ENCODE results near the gene EFNA1.
A peak's percentile ranks its signal among the peaks of the same experiment; 100 is the strongest.
"Not testable (repeated sequence)": the region's sequence is repeated elsewhere in the genome, so short reads cannot be mapped to it uniquely, and the experiment has no call there.

EFNA1 gene

DNA sequence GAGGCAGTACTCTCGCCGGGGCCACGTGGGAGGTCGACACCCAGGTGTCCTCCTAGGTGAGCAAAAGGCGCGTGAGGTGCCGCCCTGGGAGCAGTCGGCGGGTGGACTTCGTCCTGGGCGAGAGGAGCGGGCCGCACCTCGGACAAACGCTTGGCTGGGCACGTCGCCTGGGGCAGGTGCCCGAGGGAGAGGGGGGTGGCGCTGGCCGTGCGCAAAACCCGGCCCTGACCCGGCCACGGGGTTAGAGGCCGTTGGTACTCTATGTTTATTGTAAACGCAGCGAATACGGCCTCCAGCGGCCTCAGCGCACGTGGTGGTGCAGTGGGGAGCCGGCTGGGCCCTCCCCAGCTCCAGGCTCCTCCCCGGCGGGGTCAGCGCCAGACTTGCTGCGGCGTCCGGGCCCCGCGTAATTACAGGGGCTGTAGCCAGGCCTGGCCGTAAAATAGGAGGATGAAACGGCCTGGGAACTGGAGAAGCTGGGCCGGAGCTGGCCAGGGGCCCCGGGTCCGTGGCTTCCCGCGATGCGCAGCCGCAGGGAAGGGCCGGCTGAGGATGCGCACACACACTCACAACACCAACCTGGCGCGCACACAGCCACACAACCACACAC, 1.6 kb upstream of the EFNA1 start:
- DNase-seq = no peak

DNA sequence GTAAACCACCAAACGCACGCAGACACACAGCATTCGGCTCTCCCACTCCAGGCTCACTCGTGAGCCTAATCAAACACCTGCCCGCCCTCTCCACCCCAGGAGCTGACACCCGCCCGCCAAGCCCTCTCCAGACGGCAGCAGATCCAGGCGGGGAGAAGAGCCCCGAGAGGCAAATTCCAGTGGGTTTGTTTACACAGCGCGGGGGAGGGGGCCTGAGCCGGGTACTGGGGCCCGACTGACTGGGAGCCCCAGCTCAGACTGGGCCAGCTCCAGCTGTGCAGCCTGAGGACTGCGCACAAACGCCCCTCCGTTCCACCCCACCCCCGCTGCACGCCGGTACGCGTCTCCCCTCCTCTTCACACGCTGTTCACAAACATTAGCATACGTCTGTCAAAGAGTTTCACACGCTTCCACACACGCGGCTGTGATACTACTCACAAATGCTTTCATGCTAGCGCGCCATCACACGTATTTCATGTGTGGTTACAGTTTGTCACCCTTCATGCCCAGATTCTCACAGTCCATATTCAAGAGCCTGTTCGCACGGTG, 1.0 kb upstream of the EFNA1 start:
- peak; percentile 81 for DNase-seq

DNA sequence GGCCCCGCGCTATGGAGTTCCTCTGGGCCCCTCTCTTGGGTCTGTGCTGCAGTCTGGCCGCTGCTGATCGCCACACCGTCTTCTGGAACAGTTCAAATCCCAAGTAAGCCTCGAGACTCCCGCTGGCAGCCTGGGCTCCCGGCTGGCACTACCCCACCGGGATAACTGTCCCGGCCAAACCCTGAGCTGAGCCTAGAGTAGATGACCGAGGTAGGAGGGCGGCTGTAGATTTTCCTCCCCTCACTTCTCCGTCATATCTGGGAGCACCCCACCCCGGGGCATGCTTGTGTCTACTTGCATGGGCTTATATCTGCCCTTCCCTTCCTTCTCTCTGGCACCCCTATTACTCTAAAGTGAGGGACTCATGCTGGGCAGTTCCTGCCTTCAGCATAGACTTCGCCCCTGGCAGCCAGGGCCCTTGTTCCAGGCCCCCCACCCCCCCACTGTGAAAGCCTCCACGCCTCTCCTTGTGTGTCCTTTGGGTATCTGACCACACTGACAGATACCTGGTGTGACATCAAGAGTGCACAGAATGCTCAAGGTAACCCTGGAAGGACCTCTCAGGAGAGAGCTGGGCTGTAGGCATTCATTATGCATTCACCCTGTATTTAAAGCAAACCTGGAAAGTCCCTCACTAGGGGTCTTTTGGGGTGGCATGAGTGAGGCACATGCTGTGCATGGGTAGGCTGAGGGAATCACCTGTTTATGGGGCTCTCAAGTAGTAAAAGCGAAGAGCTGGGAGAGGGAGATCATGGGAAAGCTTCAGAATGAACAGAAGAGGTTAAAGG, 485 bp downstream of the EFNA1 start:
- DNase-seq = no peak

DNA sequence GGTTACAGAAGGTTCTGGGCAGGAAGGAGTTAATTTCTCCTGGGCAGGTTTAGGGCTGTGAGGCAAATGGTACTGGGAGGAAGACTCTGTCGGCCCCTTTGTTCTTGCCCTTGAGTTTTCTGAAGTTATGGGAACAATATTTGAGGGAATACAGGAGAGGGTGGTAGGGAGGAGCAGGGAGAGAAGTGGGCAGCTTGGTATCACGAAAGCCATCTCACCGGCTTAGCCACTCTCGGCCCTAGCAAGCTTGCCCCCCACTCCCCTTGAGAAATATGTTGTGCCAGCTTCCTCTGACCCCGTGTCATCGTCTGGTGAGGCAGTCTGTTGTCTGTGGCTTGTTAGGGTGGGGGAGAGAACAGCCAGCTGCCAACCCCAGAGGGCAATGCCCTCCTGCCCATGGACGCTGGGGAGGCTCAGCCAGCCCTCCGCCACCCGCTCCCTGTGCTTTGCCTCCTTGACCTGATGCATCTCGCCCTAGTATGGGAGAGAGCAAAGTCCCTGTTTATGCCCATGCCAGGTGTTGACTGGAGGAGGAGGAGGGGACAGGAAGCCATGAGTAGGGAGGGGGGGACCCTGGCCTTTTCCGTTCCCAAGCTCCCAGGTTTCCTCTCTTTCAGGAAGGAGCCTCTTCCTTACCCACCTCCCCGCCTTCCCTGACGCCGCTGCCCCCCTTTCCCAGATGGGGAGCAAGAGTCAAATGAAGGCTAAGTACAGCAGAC, 1.2 kb downstream of the EFNA1 start:
- no peak for DNase-seq

DNA sequence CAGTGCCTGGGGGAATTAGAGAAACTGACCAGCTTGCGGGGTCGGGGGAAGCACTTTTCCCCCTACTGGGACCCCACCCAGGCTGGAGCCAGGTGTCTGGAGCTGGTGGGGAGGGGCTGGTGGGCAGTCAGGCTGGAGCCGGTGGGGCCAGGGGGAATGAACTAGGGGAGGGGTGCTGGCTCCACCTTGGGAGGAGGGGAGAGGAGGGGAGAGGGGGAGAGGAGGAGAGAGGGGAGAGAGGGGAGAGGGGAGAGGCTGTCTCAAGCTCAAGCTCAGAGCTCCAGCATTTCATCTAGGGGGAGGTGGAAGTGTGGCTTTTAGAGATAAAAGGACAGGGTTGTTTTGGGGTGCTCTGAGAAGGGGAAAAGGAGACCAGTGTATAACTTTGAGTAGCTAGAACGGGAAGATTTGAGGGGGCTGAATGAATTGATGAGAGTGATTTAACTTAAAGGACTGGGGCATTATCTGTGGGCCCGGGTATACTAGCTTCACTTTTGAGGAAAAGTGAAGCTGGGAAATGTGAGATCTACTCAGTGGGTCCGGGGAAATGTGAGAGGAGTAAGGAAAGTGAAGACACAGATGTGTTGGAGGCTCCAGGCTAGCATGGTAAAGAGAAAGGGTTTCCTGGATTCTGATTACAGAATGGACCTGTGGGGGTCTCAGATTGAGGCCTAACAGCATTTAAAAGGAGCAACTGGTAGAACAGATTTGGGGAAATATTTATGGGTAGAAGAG, 2.8 kb downstream of the EFNA1 start:
- DNase-seq = no peak

DNA sequence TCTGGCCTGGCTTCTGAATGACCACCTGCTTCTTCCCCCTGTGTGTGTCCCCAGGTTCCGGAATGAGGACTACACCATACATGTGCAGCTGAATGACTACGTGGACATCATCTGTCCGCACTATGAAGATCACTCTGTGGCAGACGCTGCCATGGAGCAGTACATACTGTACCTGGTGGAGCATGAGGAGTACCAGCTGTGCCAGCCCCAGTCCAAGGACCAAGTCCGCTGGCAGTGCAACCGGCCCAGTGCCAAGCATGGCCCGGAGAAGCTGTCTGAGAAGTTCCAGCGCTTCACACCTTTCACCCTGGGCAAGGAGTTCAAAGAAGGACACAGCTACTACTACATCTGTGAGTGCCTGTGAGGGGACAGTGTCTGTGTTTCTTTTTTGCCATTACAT, 3.6 kb downstream of the EFNA1 start:
- no peak for DNase-seq

DNA sequence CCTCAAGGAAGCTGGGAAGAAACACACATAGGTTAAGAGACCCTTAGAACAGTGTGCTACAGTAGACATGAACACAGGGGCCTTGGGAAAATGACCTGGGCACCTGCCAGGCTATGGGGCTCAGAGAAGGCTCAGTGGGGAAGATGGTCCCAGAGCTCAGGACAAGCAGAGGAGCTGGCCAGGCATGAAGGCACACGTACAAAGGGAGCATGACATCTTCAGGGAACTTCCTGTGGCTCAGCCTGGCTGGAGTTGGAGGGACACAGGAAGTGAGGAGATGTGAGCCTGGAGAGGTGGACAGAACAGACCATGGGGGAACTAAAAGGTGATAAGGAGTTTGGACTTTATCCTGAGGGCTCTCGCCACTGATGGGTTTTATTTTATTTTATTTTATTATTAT, 4.2 kb downstream of the EFNA1 start:
- no peak for DNase-seq

DNA sequence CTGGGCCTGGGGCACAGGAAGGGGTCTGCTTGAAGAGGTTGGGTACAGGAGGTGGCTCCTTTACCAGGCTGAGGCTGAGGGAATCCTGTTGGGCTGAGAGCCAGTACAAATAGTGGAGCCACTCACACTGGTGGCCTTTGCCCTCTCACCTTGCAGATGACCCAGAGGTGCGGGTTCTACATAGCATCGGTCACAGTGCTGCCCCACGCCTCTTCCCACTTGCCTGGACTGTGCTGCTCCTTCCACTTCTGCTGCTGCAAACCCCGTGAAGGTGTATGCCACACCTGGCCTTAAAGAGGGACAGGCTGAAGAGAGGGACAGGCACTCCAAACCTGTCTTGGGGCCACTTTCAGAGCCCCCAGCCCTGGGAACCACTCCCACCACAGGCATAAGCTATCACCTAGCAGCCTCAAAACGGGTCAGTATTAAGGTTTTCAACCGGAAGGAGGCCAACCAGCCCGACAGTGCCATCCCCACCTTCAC, 6.2 kb downstream of the EFNA1 start:
- no peak for DNase-seq

DNA sequence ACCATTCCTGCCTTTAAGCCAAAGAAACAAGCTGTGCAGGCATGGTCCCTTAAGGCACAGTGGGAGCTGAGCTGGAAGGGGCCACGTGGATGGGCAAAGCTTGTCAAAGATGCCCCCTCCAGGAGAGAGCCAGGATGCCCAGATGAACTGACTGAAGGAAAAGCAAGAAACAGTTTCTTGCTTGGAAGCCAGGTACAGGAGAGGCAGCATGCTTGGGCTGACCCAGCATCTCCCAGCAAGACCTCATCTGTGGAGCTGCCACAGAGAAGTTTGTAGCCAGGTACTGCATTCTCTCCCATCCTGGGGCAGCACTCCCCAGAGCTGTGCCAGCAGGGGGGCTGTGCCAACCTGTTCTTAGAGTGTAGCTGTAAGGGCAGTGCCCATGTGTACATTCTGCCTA, 6.6 kb downstream of the EFNA1 start:
- no peak for DNase-seq

DNA sequence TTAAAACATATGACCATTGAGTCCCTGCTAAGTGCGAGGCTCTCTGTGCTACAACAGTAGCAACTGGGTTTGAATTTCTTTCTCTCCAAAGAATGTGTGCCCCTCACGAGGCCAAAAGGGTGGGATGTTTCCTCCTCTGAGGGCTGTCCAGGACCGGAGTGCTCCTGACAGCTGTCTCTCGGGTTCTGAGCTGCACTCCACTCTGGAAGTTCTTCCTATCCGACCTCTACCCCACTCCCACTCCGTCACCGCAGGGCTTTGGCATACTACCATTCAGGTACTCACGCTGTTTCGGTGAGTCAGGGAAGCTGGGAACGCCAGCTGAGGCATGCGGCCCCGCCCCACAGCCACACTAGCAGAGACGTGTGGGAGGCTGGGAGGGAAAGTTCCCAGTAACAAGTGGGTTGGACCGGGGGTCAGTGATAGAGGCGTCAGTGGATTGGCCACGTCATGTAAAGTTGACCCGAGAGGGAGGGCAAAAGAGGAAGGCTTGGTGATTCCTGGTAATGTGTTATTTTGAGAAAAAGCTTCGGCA, 7.3 kb downstream of the EFNA1 start:
- DNase-seq = peak; percentile 39

DNA sequence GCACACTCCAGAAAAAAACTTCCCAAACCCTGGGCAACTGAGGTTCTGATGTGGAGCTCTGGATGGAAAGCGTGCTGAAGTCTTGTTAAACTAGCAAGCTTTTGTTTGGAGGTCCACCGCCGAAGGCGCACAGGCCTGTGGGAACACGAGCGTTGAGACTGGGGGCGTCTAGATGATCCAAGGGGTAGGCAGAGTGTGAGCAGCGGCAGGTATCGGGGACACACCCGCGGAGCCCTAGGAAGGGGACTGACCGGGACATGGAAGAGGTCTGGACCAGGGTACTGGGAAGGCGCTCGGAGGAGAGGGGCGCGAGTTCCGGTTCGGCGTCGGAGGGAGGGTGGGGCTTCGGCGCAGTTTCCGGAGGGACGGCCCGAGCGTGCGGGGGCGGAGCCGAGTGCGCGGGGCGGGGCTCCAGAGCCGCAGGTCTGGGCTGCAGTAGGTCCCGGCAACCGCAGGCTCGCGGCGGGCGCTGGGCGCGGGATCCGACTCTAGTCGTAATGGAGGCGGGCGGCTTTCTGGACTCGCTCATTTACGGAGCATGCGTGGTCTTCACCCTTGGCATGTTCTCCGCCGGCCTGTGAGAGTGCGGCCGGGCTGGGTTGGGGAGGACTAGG, 7.8 kb downstream of the EFNA1 start, which contains the start of gene SLC50A1:
TSS of gene SLC50A1 (plus strand) at position 438 of the 614 bp plus-strand sequence. CDS start at position 498, 60 bp downstream.
- peak; percentile 93 for DNase-seq

DNA sequence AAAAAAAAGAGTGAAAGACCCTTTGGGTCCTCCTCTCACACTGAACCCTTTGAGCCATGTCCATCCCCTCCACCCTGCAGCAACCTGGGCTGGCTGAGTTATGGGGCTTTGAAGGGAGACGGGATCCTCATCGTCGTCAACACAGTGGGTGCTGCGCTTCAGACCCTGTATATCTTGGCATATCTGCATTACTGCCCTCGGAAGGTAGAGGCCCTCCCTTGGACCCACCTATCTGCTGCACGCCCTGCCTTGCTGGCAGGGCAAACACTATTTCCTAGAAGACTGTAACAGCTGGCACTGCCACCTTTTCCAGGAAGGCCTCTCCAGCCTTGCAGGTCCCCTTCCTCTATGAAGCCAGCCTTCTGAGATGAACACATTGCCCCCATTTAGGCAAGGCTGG, 9.1 kb downstream of the EFNA1 start:
- no peak for DNase-seq

DNA sequence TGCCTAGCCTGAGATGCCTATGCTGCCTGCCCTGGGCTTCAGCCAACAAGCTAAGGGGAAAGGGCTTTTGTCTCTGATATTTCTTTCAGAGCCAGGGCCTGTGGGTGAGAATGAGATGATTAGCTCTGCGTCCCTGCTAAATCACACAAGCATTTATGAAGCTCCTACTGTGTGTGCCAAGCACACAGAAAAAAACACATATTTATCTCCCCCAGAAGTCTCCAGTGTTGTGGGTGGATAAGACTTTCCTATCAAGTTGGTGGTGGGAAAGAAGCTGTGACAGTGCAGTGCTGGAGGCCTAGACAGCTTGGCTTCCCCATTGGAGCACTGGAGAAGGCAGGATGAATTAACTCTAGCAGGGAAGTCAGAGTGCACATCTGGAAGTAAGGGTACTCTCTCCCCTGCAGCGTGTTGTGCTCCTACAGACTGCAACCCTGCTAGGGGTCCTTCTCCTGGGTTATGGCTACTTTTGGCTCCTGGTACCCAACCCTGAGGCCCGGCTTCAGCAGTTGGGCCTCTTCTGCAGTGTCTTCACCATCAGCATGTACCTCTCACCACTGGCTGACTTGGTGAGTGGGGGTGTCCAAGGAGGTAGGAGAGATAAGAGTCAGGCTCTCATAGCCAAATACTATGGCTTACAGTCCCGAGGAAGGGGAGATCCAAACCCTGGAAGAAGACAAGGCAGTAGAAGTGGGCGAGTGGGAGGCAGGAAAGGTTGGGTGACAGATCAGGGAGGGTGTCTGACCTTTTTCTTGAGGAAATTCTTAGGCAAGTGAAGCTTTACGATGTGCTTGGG, 9.7 kb downstream of the EFNA1 start:
- no peak for DNase-seq

DNA sequence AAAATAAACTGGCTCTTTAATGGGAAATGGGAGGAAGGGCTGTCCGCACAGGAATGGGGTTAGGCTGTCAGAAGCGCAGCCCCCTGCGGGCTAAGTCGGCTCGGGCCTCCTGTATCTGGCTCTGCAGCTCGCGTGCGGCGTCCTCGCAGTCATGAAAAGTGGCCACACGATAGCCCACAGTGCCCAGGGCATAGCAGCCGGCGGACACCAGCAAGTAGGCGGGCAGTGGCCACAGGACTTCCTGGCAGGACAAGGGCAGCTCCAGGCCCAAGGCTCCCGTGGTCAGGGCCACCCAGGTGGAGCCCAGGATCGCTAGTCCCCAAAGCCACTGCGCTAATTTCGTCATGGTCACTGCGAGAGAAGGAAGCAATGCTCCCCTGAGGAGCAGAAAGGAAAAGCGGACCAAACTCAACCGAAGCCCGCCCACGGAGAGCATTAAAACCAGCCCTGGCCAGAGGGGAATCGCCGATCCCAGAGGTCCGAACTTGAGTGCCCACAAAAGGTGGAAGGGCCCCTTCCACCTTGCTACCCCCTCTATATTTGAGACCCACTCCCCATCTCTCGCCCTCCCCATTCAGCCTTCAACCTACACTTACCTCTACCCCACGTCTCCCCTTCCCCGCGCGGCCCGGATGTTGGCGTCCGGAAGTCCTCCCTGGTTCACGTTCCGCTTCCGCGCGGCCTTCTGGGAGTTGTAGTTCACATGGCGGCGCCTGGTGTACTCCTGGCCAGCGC, 12.4 kb downstream of the EFNA1 start, which contains the start of gene DPM3:
TSS of gene DPM3 (minus strand) at position 637 of the 735 bp plus-strand sequence. CDS start at position 346, 291 bp downstream.
- peak; percentile 78 for DNase-seq

DNA sequence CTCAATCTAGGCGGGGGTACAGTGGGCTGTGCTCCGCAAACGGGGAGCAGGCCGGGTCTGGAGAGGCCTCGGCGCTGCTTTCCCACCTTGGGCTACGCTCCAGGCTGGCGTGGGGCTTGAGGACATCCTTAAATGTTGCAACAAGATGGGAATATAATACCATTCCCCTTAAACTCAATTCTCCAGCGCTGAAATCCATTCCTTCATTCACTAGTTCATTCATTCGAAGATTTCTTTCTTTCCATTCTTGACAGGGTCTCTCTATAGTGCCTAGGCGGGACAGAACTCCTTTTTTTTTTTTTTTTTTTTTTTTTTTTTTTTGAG, 12.9 kb downstream of the EFNA1 start:
- no peak for DNase-seq

DNA sequence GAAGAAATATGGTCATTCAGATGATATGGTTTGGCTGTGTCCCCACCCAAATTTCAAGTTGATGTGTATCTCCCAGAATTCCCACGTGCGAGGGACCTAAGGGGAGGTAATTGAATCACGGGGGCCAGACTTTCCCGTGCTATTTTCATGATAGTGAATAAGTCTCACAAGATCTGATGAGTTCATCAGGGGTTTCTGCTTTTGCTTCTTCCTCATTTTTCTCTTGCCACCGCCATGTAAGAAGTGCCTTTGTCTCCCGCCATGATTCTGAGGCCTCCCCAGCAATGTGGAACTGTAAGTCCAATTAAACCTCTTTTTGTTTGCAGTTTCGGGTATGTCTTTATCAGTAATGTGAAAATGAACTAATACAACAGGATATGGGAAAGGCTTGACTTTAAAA, 14.1 kb downstream of the EFNA1 start:
- DNase-seq = no peak

DNA sequence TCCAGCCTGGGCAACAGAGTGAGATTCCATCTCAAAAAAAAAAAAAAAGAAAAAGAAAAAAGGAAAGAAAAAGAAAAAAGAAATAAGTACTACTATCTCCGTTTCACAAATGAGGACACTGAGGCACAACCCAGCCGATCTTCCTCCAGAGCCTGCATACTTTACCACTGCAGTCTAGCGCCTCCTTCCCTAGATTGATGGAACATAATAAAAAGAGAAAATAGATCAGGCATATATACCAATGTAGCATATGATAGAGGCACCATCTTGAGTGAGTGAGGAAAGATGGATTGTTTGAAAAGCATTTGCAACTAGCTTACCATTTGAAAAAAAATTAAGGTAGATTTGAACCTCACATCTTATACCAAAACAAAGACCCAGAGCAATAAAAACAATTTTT, 17.8 kb downstream of the EFNA1 start:
- DNase-seq = no peak

DNA sequence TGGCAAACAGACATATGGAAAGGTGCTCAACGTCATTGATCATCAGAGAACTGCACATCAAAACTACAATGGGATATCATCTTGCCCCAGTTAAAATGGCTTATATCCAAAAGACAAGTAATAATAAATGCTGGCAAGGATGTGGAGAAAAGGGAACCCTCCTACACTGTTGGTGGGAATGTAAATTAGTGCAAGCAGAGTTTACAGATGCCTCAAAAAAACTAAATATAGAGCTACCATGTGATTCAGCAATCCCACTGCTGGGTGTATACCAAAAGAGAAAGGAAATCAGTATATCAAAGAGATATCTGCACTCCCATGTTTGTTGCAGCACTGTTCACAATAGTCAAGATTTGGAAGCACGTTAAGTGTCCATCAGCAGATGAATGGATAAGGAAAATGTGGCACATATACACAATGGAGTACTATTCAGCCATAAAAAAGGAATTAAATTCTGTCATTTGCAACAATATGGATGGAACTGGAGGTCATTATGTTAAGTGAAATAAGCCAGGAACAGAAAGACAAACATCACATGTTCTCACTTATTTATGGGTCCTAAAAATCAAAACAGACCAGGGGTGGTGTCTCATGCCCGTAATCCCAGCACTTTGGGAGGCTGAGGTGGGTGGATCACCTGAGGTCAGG, 28.4 kb downstream of the EFNA1 start:
- not testable (repeated sequence) for DNase-seq

DNA sequence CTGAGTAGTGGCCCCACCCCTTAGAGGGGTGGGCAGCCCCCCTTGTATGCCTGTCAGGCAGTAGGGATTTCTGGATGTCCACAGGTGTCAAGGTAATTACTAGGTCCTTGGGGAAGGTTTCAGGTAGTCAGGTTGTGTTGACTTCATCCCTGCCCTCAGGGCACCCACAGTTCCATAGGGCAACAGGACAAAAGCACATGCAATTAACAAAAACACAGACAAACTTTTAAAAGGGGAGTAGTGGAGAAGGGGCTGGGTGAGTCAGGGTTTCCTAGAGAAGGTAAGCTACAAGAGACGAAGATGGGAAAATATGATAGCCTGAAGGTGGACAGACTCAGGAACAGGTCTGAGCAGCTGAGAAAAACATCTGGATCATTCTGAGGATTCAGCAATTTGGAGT, 31.3 kb downstream of the EFNA1 start:
- DNase-seq = no peak

DNA sequence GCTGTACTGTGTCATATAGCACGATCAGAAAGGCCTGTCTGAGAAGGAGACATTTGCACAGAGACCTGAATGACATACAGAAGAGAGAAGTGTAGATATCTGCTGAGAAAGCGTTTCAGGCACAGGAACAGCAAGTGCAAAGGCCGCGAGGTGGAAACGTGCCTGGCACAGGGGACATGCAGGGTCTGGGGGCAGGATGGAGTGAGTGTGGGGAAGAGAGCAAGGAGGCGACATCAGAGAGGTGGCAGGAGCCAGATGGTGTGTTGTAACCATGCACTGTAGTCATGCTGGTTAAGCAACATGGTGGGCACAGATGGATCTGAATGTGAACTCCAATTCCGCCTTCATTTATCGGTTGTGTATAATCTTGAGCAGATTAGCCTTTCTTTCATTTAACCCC, 32.5 kb downstream of the EFNA1 start:
- DNase-seq = no peak

Data from NCI-H2171 treated with DMSO at 0.1 percent for 48 hours (cell line).